GM15510 (cell line): Measurements from ENCODE around the gene ALG2.

ENCODE experiments used
- POLR2A ChIP-seq: IDR thresholded peaks from 3 replicates; pipeline ENCODE4 v1.6.1; 2011; ENCODE audit warnings: borderline replicate concordance; ENCODE audit not compliant: insufficient read length; ENCODE audit errors: extremely low read depth

The ALG2 gene

GRCh38 chr9:99172124-99173091, 49.3 kb downstream of the ALG2 start:
- TF ChIP-seq POLR2A, result no peak

GRCh38 chr9:99171225-99172123, 50.3 kb downstream of the ALG2 start:
- TF ChIP-seq POLR2A, result no peak

- no peak for TF ChIP-seq POLR2A
These were observed 51.6 kb downstream of the ALG2 start for GRCh38 chr9:99169982-99170761.

GRCh38 chr9:99169086-99169485, 52.7 kb downstream of the ALG2 start:
- no peak for TF ChIP-seq POLR2A

GRCh38 chr9:99167694-99168093, 54.0 kb downstream of the ALG2 start:
- TF ChIP-seq POLR2A, result no peak

GRCh38 chr9:99167119-99167518, 54.6 kb downstream of the ALG2 start:
- no peak for TF ChIP-seq POLR2A
